Right atrium auricular region (tissue), 2 donors: Measurements from ENCODE around the gene WWOX. TPM values are rescaled to one million over a fixed set of nuclear protein-coding genes. Genes with fewer than 3 reads are reported as not detected.

Experiments used
- DNase-seq: peaks from one replicate; pipeline ENCODE4 v3.0.0-alpha.2; 2019; ENCODE audit warnings: low spot score
- H3K27ac ChIP-seq, 2 donors: fragments of 200-600 bp; sonication (generic); 1 replicate in 1 of 2; 2 replicates in 1 of 2; pipeline ENCODE4 v1.5.1; 2016 to 2019
- H3K27me3 ChIP-seq, 2 donors: fragments of 200-600 bp; sonication (generic); one replicate each; pipeline versions ENCODE4 v1.5.1 to v1.6.0; 2017 to 2019
- H3K36me3 ChIP-seq: fragments of 200-600 bp; sonication (generic); one replicate; pipeline ENCODE4 v1.5.1; 2016
- H3K4me1 ChIP-seq, 2 donors: fragments of 200-600 bp; sonication (generic); one replicate each; pipeline versions ENCODE4 v1.5.1 to v1.6.0; 2017 to 2019
- H3K4me3 ChIP-seq, 2 donors: fragments of 200-600 bp; sonication (generic); 1 replicate in 1 of 2; 2 replicates in 1 of 2; pipeline ENCODE4 v1.5.1; 2017 to 2019; ENCODE audit warnings: mild to moderate bottlenecking in 1 of 2, moderate library complexity in 1 of 2
- H3K9me3 ChIP-seq, 2 donors: fragments of 200-600 bp; sonication (generic); one replicate each; pipeline ENCODE4 v1.5.1; 2019
- CTCF ChIP-seq, 2 donors: fragments of 200-600 bp; sonication (generic); IDR thresholded peaks; one replicate each; pipeline ENCODE4 v1.5.1; 2019; ENCODE audit warnings: antibody characterized with exemption in 2 of 2
- total RNA-seq, 2 donors: library from RNA; depleted of rRNA; stranded (reverse); fragments of >200 nt; gene quantifications; one replicate each; pipeline ENCODE4 v1.1.0, GENCODE V29; 2016

WWOX gene
- total RNA-seq, 2 donors from 2014 or later = 14.8 to 20.8 TPM

DNA sequence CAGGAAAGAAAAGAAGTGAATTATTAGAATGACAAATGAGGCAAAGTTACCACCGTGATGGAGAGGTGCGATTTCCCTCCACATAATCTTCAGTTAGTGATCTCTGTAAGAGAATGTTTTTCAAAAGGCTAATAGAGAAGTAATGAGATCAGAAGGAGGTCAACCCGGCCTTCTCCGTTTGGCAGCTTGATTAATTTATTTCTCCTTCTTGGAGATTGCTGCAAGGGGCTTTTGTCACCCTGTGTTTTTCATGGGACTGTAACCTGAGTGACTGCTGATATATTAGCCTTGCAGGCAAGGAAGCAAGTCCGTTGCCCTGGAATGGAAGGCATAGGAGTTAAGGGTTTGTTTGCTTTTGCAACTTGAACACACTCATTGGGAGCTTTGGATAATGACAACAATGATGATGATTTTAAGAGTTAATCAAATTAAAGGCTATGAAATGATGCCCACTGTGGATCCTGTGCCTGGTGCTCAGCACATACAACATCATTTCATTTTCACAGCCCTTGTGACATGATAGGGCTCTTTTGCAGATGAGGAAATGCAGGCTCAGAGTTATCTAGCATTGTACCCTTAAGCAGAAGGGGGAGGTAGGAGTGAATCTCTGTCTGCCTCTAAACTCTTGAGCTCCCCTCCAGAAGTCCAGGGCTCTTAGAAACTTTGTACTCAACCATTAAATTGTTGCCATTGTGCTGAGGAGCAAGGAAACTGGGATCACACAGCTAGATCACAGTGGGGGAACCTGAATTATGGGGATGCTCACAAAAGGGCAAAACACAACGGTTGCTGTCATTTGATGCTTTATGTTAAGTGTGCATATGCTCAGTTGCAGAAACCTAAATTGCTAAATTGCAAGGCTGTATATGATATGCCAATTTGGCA is 226.3 kb downstream of the WWOX start:
- no peak for TF ChIP-seq CTCF (IDR thresholded peaks at IDR 0.05)
- Histone ChIP-seq H3K27ac (no peak overlapping the region), H3K36me3 (no peaks in the 10 kb centered on the region), H3K27me3 (no peaks in the 10 kb centered on the region), H3K4me3 (no peak overlapping the region), H3K9me3 (no peaks in the 10 kb centered on the region), H3K4me1 (no peaks in the 10 kb centered on the region)
- no peak for DNase-seq

DNA sequence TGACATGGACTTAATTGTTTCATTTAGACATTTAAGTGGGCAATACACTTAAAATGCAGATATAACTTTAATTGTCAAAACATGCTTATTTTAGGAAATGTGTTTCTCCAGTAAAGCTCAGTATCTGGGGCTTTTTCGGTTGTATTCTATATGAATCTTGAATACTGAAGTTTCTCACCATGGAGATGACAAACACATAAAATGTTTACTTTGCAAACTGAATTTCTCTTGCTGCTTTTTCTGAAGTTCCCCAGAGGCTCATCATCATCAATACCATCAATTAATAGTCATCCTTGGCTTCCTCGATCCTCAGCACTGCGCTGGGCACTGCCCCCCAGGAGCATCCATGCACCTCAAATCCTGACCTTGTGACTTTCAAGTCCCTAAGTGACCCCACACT is 227.3 kb downstream of the WWOX start:
- no peaks in the 10 kb centered on the region for H3K4me1 ChIP-seq
- H3K9me3 ChIP-seq = no peaks in the 10 kb centered on the region
- no peak for TF ChIP-seq CTCF (IDR thresholded peaks at IDR 0.05)
- H3K4me3 ChIP-seq = no peak overlapping the region
- no peaks in the 10 kb centered on the region for H3K36me3 ChIP-seq
- no peaks in the 10 kb centered on the region for H3K27me3 ChIP-seq
- no peak overlapping the region for H3K27ac ChIP-seq
- DNase-seq = no peak

GRCh38 chr16:78331731-78332130 is 232.3 kb downstream of the WWOX start:
- H3K27ac ChIP-seq = no peak overlapping the region
- no peak for TF ChIP-seq CTCF (IDR thresholded peaks at IDR 0.05)
- H3K9me3 ChIP-seq = no peaks in the 10 kb centered on the region
- DNase-seq = no peak
- H3K27me3 ChIP-seq = no peaks in the 10 kb centered on the region
- H3K4me3 ChIP-seq = no peak overlapping the region
- H3K4me1 ChIP-seq = no peaks in the 10 kb centered on the region
- H3K36me3 ChIP-seq = no peaks in the 10 kb centered on the region

DNA sequence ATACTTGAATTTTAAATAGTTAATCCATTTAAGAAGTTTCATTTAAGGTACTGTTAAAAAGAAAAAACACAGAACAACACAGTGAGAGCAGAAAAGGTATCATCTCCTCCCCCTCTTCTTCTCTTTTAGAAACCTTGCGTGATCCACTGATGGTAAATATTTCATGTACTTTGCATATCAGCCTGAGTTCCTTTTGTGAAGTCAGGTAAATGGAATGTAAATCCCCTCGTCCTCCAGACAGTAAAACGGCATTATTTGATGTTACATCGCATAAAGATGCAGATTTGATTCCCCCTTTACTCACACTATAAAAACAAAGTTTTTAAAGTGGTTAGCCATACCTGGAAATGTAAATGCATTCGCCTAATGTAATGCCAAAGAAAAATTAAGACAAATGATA is 234.4 kb downstream of the WWOX start:
- H3K36me3 ChIP-seq = no peaks in the 10 kb centered on the region
- H3K9me3 ChIP-seq = no peaks in the 10 kb centered on the region
- no peak for DNase-seq
- no peaks in the 10 kb centered on the region for H3K27me3 ChIP-seq
- H3K27ac ChIP-seq = no peak overlapping the region
- no peaks in the 10 kb centered on the region for H3K4me1 ChIP-seq
- no peak for TF ChIP-seq CTCF (IDR thresholded peaks at IDR 0.05)
- no peak overlapping the region for H3K4me3 ChIP-seq

- Histone ChIP-seq H3K4me3 (no peak overlapping the region), H3K27me3 (no peaks in the 10 kb centered on the region), H3K9me3 (no peaks in the 10 kb centered on the region), H3K27ac (no peak overlapping the region), H3K36me3 (no peaks in the 10 kb centered on the region), H3K4me1 (no peaks in the 10 kb centered on the region)
- no peak for DNase-seq
- TF ChIP-seq CTCF (IDR thresholded peaks at IDR 0.05) = no peak
Observed at GRCh38 chr16:78340590-78340989, 241.1 kb downstream of the WWOX start.

GRCh38 chr16:78348068-78348467 is 248.6 kb downstream of the WWOX start:
- H3K36me3 ChIP-seq = no peaks in the 10 kb centered on the region
- no peaks in the 10 kb centered on the region for H3K27me3 ChIP-seq
- H3K9me3 ChIP-seq = no peaks in the 10 kb centered on the region
- no peak for TF ChIP-seq CTCF (IDR thresholded peaks at IDR 0.05)
- no peak for DNase-seq
- H3K4me3 ChIP-seq = no peak overlapping the region
- H3K27ac ChIP-seq = no peak overlapping the region
- H3K4me1 ChIP-seq = no peaks in the 10 kb centered on the region
